Breast epithelium (tissue), 3 donors: Measurements from ENCODE around the gene PDS5A.
"Not testable (repeated sequence)": the region's sequence is repeated elsewhere in the genome, so short reads cannot be mapped to it uniquely, and the experiment has no call there.

ENCODE experiments used
- CTCF ChIP-seq, 3 donors: fragments of 450-650 bp; IDR thresholded peaks; one replicate each; pipeline ENCODE4 v1.5.1; 2016 to 2017; ENCODE audit warnings: antibody characterized with exemption in 3 of 3, mild to moderate bottlenecking in 3 of 3, moderate library complexity in 3 of 3
- POLR2A ChIP-seq: fragments of 450-650 bp; IDR thresholded peaks from one replicate; pipeline ENCODE4 v1.6.1; 2016; ENCODE audit warnings: antibody characterized with exemption, mild to moderate bottlenecking, moderate library complexity
- POLR2AphosphoS5 ChIP-seq, 3 donors: sonication (generic); formaldehyde crosslinking; IDR thresholded peaks; one replicate each; pipeline ENCODE4 v1.6.1; 2017; ENCODE audit warnings: antibody characterized with exemption in 3 of 3

GRCh38 chr4:39905019-39905418, 72.7 kb downstream of the PDS5A start:
- not testable (repeated sequence) for TF ChIP-seq POLR2A; CTCF (IDR thresholded peaks at IDR 0.05); POLR2AphosphoS5 (IDR thresholded peaks at IDR 0.05)
